ENCODE data around the gene MEMO1. TPM values are rescaled to one million over a fixed set of nuclear protein-coding genes. Genes with fewer than 3 reads are reported as not detected.
"Not testable (repeated sequence)": the region's sequence is repeated elsewhere in the genome, so short reads cannot be mapped to it uniquely, and the experiment has no call there.

MEMO1 gene
- total RNA-seq, 1 experiment from 2014 or later = 44.4 TPM

DNA sequence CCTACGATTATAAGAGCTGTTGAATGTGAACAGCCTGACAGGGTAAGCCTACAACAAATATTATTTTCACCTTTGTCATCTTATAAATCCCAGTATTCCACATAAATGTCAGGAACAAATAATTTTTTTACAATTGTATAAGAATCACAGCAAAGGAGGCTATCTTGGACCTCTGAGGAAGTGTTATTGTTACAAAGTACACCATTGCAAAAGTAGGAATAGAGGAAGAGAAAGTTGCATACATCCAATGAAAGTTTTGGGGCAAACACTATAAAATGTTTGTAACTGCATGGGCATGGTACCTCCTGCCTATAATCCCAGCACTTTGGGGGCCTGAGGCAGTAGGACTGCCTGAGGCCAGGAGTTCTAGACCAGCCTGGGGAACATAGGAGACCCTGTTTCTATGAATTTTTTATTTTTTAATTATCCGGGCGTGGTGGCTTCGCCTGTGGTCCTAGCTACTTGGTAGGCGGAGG, 715 bp upstream of the MEMO1 start:
- POLR2A ChIA-PET = interaction anchor here (0.5 to 2.1 kb wide), 4 partner anchors 28 to 260 kb away, joined by 3 to 7 read pairs (median 3); partner anchors contain the start of genes DPY30 and SLC30A6
- Mint-ChIP-seq H3K27me3 (ENCODE audit: low read depth) (no peaks in the 10 kb centered on the region), H3K36me3 (peaks cover 13% of the 10 kb centered on the region; the same call in 1 of the 2 replicates), H3K4me1 (peaks cover 32% of the 10 kb centered on the region), H3K4me3 (peak overlapping the region; percentile 89), H3K9me3 (no peaks in the 10 kb centered on the region), H3K27ac (peak overlapping the region; percentile 98)
- no peak for ATAC-seq
- no peak for DNase-seq (ENCODE audit: low spot score)
- TF ChIP-seq ZNF263 (CRISPR knock-in tag; IDR thresholded peaks at IDR 0.05; ENCODE audit: low read depth) = no peak
- TF ChIP-seq ZNF138 (CRISPR knock-in tag; conservative IDR thresholded peaks at IDR 0.05) = no peak
- TF ChIP-seq, protein P1, sequence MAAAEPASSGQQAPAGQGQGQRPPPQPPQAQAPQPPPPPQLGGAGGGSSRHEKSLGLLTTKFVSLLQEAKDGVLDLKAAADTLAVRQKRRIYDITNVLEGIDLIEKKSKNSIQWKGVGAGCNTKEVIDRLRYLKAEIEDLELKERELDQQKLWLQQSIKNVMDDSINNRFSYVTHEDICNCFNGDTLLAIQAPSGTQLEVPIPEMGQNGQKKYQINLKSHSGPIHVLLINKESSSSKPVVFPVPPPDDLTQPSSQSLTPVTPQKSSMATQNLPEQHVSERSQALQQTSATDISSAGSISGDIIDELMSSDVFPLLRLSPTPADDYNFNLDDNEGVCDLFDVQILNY (CRISPR knock-in tag; IDR thresholded peaks at IDR 0.05) = no peak
- no peak for TF ChIP-seq NR1H2 (CRISPR knock-in tag; IDR thresholded peaks at IDR 0.05)
- no peak for TF ChIP-seq CREB1 (CRISPR knock-in tag; IDR thresholded peaks at IDR 0.05)
- TF ChIP-seq, protein P2, sequence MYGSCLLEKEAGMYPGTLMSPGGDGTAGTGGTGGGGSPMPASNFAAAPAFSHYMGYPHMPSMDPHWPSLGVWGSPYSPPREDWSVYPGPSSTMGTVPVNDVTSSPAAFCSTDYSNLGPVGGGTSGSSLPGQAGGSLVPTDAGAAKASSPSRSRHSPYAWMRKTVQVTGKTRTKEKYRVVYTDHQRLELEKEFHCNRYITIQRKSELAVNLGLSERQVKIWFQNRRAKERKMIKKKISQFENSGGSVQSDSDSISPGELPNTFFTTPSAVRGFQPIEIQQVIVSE (CRISPR knock-in tag; IDR thresholded peaks at IDR 0.05; ENCODE audit: borderline replicate concordance) = no peak
- no peak for TF ChIP-seq NR2C2 (CRISPR knock-in tag; IDR thresholded peaks at IDR 0.05)
- TF ChIP-seq NR3C1 (CRISPR knock-in tag; conservative IDR thresholded peaks at IDR 0.05; ENCODE audit: low read depth) = no peak
- TF ChIP-seq, protein P3, sequence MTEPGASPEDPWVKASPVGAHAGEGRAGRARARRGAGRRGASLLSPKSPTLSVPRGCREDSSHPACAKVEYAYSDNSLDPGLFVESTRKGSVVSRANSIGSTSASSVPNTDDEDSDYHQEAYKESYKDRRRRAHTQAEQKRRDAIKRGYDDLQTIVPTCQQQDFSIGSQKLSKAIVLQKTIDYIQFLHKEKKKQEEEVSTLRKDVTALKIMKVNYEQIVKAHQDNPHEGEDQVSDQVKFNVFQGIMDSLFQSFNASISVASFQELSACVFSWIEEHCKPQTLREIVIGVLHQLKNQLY (CRISPR knock-in tag; IDR thresholded peaks at IDR 0.05) = no peak
- no peak for TF ChIP-seq TEAD4 (CRISPR knock-in tag; IDR thresholded peaks at IDR 0.05)
- TF ChIP-seq ZBTB21 (CRISPR knock-in tag; IDR thresholded peaks at IDR 0.05; ENCODE audit: borderline replicate concordance) = no peak
- no peak for TF ChIP-seq ZNF423 (CRISPR knock-in tag; IDR thresholded peaks at IDR 0.05)
- no peak for TF ChIP-seq ZNF232 (CRISPR knock-in tag; IDR thresholded peaks at IDR 0.05)
- CTCF ChIA-PET = interaction anchor here (0.6 kb wide), 1 partner anchor 125 kb away, joined by 3 read pairs; no protein-coding TSS in a partner anchor

DNA sequence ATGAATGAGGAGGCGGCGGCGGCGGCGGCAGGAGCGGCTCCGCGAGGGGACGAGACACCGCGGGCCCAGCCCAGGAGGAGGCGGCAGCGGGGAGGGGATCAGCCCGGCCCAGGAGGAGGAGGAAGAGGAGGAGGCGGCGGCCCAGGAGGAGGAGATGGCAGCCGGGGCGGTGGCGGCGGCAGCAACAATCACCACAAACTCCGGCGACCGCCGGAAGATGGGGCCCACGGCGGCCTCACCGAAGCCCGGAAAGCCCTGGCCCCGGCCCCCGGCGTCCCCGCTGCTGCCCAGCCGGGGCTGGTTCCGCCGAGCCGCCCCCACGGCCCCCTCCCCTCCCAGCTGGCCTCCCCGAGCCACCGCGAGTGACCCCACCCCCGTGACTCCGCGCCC, 533 bp downstream of the MEMO1 start:
- Mint-ChIP-seq H3K4me1 (peaks cover 40% of the 10 kb centered on the region), H3K4me3 (peak overlapping the region; percentile 43; the same call in 1 of the 2 replicates)
- H3K27ac Mint-ChIP-seq; H3K9me3 Mint-ChIP-seq; H3K27me3 Mint-ChIP-seq (ENCODE audit: low read depth); H3K36me3 Mint-ChIP-seq; CTCF ChIA-PET: not testable (repeated sequence)
- DNase-seq (ENCODE audit: low spot score) = peak; percentile 51
- ATAC-seq = peak; percentile 56
- POLR2A ChIA-PET = interaction anchor here (0.6 to 2.1 kb wide), 3 partner anchors 29 to 52 kb away, joined by 3 to 7 read pairs (median 3); partner anchors contain the start of gene DPY30

DNA sequence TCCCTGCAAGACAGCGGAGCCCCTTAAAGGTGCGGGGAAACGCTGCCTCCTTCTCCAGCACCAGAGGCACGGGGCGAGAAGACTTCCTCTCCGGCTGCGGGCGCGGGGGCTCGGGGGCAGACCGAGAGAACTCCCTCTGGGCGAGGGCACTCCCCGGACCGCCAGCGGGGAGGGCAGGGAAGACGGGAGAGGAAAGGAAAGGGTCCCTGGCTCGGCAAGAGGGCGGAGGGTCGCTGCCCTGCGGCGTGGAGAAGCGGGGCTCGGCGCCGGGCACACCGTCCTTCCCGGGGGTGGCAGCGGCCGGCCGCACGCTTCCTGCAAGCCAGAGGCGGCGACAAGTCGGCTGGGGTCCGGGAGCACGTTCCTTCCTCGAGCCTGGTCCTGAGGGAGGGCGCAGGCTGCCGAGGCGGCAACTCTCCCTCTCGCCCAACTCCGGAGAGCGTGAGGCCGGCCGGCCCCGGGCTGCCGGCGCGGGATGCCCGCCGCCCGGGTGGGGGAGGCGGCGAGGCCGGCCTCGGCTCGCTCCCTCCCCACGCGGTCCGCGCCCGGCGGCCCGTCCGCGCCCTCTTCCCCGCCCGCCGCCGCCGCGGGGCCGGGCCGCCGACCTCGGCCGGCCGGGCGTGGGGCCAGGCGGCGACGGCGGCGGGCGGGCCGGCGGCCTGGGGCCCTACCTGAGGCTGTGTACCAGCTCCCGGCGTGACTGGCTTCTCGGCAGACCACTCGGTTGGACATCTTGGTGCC, 1.1 kb downstream of the MEMO1 start:
- ATAC-seq = peak; percentile 2
- Mint-ChIP-seq H3K9me3 (no peaks in the 10 kb centered on the region), H3K4me3 (peak overlapping the region; percentile 89), H3K4me1 (peaks cover 40% of the 10 kb centered on the region), H3K27ac (peak overlapping the region; percentile 13; the same call in 1 of the 2 replicates), H3K27me3 (ENCODE audit: low read depth) (no peaks in the 10 kb centered on the region), H3K36me3 (peaks cover 4% of the 10 kb centered on the region; the same call in 1 of the 2 replicates)
- ChIA-PET CTCF (interaction anchor here (1.1 kb wide), 1 partner anchor 30 kb away, joined by 3 read pairs; the partner anchor contains the start of gene DPY30), POLR2A (interaction anchor here (1.1 to 1.5 kb wide), 3 partner anchors 30 to 123 kb away, joined by 3 to 4 read pairs (median 3); partner anchors contain the start of genes DPY30 and SPAST)
- DNase-seq (ENCODE audit: low spot score) = peak; percentile 34
- TF ChIP-seq ZNF121 (CRISPR knock-in tag; IDR thresholded peaks at IDR 0.05) (no peak), TEAD4 (CRISPR knock-in tag; IDR thresholded peaks at IDR 0.05) (0 out of 2 replicates have a peak, but pooled peaks have one; percentile 9), ATF1 (CRISPR knock-in tag; IDR thresholded peaks at IDR 0.05) (no peak), JUN (CRISPR knock-in tag; IDR thresholded peaks at IDR 0.05) (no peak), KAT7 (CRISPR knock-in tag; IDR thresholded peaks at IDR 0.05; ENCODE audit: borderline replicate concordance) (no peak), OVOL2 (CRISPR knock-in tag; IDR thresholded peaks at IDR 0.05; ENCODE audit: borderline replicate concordance) (no peak), IRF2 (CRISPR knock-in tag; IDR thresholded peaks at IDR 0.05; ENCODE audit: borderline replicate concordance, low read depth) (no peak), GABPB1 (CRISPR knock-in tag; IDR thresholded peaks at IDR 0.05) (0 out of 2 replicates have a peak, but pooled peaks have one; percentile 21), ZNF219 (CRISPR knock-in tag; IDR thresholded peaks at IDR 0.05; ENCODE audit: borderline replicate concordance) (peak; percentile 54; the same call in 1 of the 2 replicates), CREB1 (CRISPR knock-in tag; IDR thresholded peaks at IDR 0.05) (no peak), GRHL2 (CRISPR knock-in tag; IDR thresholded peaks at IDR 0.05; ENCODE audit: insufficient replicate concordance, severe bottlenecking) (no peak)
- TF ChIP-seq, protein P4, sequence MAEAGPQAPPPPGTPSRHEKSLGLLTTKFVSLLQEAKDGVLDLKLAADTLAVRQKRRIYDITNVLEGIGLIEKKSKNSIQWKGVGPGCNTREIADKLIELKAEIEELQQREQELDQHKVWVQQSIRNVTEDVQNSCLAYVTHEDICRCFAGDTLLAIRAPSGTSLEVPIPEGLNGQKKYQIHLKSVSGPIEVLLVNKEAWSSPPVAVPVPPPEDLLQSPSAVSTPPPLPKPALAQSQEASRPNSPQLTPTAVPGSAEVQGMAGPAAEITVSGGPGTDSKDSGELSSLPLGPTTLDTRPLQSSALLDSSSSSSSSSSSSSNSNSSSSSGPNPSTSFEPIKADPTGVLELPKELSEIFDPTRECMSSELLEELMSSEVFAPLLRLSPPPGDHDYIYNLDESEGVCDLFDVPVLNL (CRISPR knock-in tag; IDR thresholded peaks at IDR 0.05; ENCODE audit: borderline replicate concordance, low read depth) = no peak
- TF ChIP-seq, protein P5, sequence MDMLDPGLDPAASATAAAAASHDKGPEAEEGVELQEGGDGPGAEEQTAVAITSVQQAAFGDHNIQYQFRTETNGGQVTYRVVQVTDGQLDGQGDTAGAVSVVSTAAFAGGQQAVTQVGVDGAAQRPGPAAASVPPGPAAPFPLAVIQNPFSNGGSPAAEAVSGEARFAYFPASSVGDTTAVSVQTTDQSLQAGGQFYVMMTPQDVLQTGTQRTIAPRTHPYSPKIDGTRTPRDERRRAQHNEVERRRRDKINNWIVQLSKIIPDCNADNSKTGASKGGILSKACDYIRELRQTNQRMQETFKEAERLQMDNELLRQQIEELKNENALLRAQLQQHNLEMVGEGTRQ (CRISPR knock-in tag; IDR thresholded peaks at IDR 0.05) = no peak
- TF ChIP-seq, protein P6, sequence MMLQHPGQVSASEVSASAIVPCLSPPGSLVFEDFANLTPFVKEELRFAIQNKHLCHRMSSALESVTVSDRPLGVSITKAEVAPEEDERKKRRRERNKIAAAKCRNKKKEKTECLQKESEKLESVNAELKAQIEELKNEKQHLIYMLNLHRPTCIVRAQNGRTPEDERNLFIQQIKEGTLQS (CRISPR knock-in tag; conservative IDR thresholded peaks at IDR 0.05) = no peak

All from WTC11 (cell line).